WTC11 (cell line): ENCODE measurements around the gene VWA3B. TPM values are rescaled to one million over a fixed set of nuclear protein-coding genes. Genes with fewer than 3 reads are reported as not detected.
A peak's percentile ranks its signal among the peaks of the same experiment; 100 is the strongest.

Source experiments
- ATAC-seq: fragments of 200-7000 bp; cut with Tn5 transposase; 2 replicates; pipeline ENCODE4 v1.10.0; 2021; ENCODE audit warnings: mild to moderate bottlenecking, moderate library complexity
- CTCF ChIA-PET: fragments of 300-600 bp; sonication (Branson Sonifier 250); formaldehyde crosslinking; loops from one replicate; lab custom pipeline; 2021; ENCODE audit warnings: antibody characterized with exemption; lab: Charles Lee
- POLR2A ChIA-PET: fragments of 350-600 bp; sonication (Branson Sonifier 250); formaldehyde crosslinking; loops from one replicate; lab custom pipeline; 2021; ENCODE audit warnings: antibody characterized with exemption; lab: Charles Lee
- DNase-seq: peaks from one replicate; pipeline ENCODE4 v3.0.0; 2021; ENCODE audit warnings: low spot score
- H3K27ac Mint-ChIP-seq: 2 replicates; pipeline ENCODE4 v1.8.0; 2021; ENCODE audit warnings: mixed read lengths
- H3K27me3 Mint-ChIP-seq: 2 replicates; pipeline ENCODE4 v1.8.0; 2021; ENCODE audit warnings: low read depth, mild to moderate bottlenecking, moderate library complexity, mixed read lengths
- H3K36me3 Mint-ChIP-seq: 2 replicates; pipeline ENCODE4 v1.8.0; 2021; ENCODE audit warnings: mixed read lengths
- H3K4me1 Mint-ChIP-seq: 2 replicates; pipeline ENCODE4 v1.8.0; 2022; ENCODE audit warnings: mixed read lengths
- H3K4me3 Mint-ChIP-seq: 2 replicates; pipeline ENCODE4 v1.8.0; 2021; ENCODE audit warnings: mild to moderate bottlenecking, moderate library complexity, mixed read lengths
- H3K9me3 Mint-ChIP-seq: 2 replicates; pipeline ENCODE4 v1.8.0; 2021; ENCODE audit warnings: mixed read lengths
- AFF4 ChIP-seq: sonication (generic); formaldehyde crosslinking; IDR thresholded peaks from 2 replicates; pipeline ENCODE4 v1.8.1; 2023; ENCODE audit warnings: mild to moderate bottlenecking, missing genetic modification reagents, borderline replicate concordance
- ARID4B ChIP-seq: sonication (generic); formaldehyde crosslinking; IDR thresholded peaks from 2 replicates; pipeline ENCODE4 v1.8.0; 2023; ENCODE audit warnings: missing genetic modification reagents, mild to moderate bottlenecking, borderline replicate concordance
- ATF2 ChIP-seq: sonication (generic); formaldehyde crosslinking; IDR thresholded peaks from 2 replicates; pipeline ENCODE4 v1.8.1; 2022; ENCODE audit warnings: low read depth, missing genetic modification reagents, borderline replicate concordance
- CDX4 ChIP-seq: fragments of 250-450 bp; sonication (Bioruptor Pico); IDR thresholded peaks from 2 replicates; pipeline ENCODE4 v1.9.0; 2021; ENCODE audit warnings: moderate library complexity, mild to moderate bottlenecking, inconsistent platforms, borderline replicate concordance
- CREM ChIP-seq: sonication (generic); formaldehyde crosslinking; IDR thresholded peaks from 2 replicates; pipeline ENCODE4 v1.8.1; 2022; ENCODE audit warnings: mild to moderate bottlenecking, missing genetic modification reagents, moderate library complexity
- ELF4 ChIP-seq: sonication (generic); formaldehyde crosslinking; IDR thresholded peaks from 2 replicates; pipeline ENCODE4 v1.8.1; 2022; ENCODE audit warnings: low read depth, mild to moderate bottlenecking, moderate library complexity, missing genetic modification reagents
- ERG ChIP-seq: fragments of 250-450 bp; sonication (Bioruptor Pico); IDR thresholded peaks from 2 replicates; pipeline ENCODE4 v1.8.0; 2021; ENCODE audit warnings: mild to moderate bottlenecking
- ESRRA ChIP-seq: sonication (generic); formaldehyde crosslinking; IDR thresholded peaks from 2 replicates; pipeline ENCODE4 v1.8.1; 2022; ENCODE audit warnings: mild to moderate bottlenecking, missing genetic modification reagents, borderline replicate concordance
- ETV6 ChIP-seq: sonication (generic); formaldehyde crosslinking; IDR thresholded peaks from 2 replicates; pipeline ENCODE4 v1.8.1; 2022; ENCODE audit warnings: mild to moderate bottlenecking, missing genetic modification reagents
- GABPB1 ChIP-seq: sonication (generic); formaldehyde crosslinking; IDR thresholded peaks from 2 replicates; pipeline ENCODE4 v1.8.1; 2023; ENCODE audit warnings: mild to moderate bottlenecking, missing genetic modification reagents
- HMGA2 ChIP-seq: fragments of 250-450 bp; sonication (Bioruptor Pico); IDR thresholded peaks from 2 replicates; pipeline ENCODE4 v1.4.0; 2021; ENCODE audit warnings: mild to moderate bottlenecking, moderate library complexity
- JAZF1 ChIP-seq: fragments of 250-450 bp; sonication (Bioruptor Pico); IDR thresholded peaks from 2 replicates; pipeline ENCODE4 v1.9.0; 2021; ENCODE audit warnings: moderate library complexity, mild to moderate bottlenecking, inconsistent platforms
- KAT7 ChIP-seq: sonication (generic); formaldehyde crosslinking; IDR thresholded peaks from 2 replicates; pipeline ENCODE4 v1.8.1; 2023; ENCODE audit warnings: missing genetic modification reagents, mild to moderate bottlenecking, borderline replicate concordance
- MAX ChIP-seq: sonication (generic); formaldehyde crosslinking; IDR thresholded peaks from 2 replicates; pipeline ENCODE4 v1.8.0; 2022; ENCODE audit warnings: mild to moderate bottlenecking, missing genetic modification reagents
- TEAD1 ChIP-seq: sonication (generic); formaldehyde crosslinking; IDR thresholded peaks from 2 replicates; pipeline ENCODE4 v1.8.0; 2022; ENCODE audit warnings: mild to moderate bottlenecking, missing genetic modification reagents
- TEAD4 ChIP-seq: sonication (generic); formaldehyde crosslinking; IDR thresholded peaks from 2 replicates; pipeline ENCODE4 v1.8.0; 2022; ENCODE audit warnings: mild to moderate bottlenecking, missing genetic modification reagents
- ZNF121 ChIP-seq: sonication (generic); formaldehyde crosslinking; IDR thresholded peaks from 2 replicates; pipeline ENCODE4 v1.8.0; 2023; ENCODE audit warnings: missing genetic modification reagents
- ZNF423 ChIP-seq: fragments of 250-450 bp; sonication (Bioruptor Pico); IDR thresholded peaks from 2 replicates; pipeline ENCODE4 v2.1.2; 2022; ENCODE audit warnings: mild to moderate bottlenecking, moderate library complexity
- ZNF671 ChIP-seq: fragments of 250-450 bp; sonication (Bioruptor Pico); IDR thresholded peaks from 2 replicates; pipeline ENCODE4 v1.8.0; 2021; ENCODE audit warnings: mild to moderate bottlenecking
- total RNA-seq: library from RNA; stranded (reverse); gene quantifications from 3 replicates; pipeline ENCODE4 v1.2.3, GENCODE V29; 2021

The VWA3B gene
- total RNA-seq, 1 experiment from 2014 or later: not detected

- no peak for TF ChIP-seq KAT7 (CRISPR knock-in tag)
- no peak for TF ChIP-seq ZNF671 (CRISPR knock-in tag)
- TF ChIP-seq ETV6: no peak; the same call in 1 of the 2 replicates
- 0 out of 2 replicates have a peak, but pooled peaks have one; percentile 31 for TF ChIP-seq TEAD1 (CRISPR knock-in tag)
- TF ChIP-seq HMGA2 (CRISPR knock-in tag): no peak
- TF ChIP-seq JAZF1 (CRISPR knock-in tag): no peak
- TF ChIP-seq ATF2: no peak
- peak; percentile 67 for TF ChIP-seq MAX (CRISPR knock-in tag)
These were observed at the start of gene VWA3B (continued) for GRCh38 chr2:98086491-98087446.

GRCh38 chr2:98037206-98037605 lies 49.8 kb upstream of the VWA3B start:
- TF ChIP-seq TEAD4 (CRISPR knock-in tag) (no peak), GABPB1 (CRISPR knock-in tag) (no peak)
- Mint-ChIP-seq H3K36me3 (no peaks in the 10 kb centered on the region), H3K27ac (no peak overlapping the region), H3K4me1 (peaks cover 29% of the 10 kb centered on the region), H3K27me3 (no peaks in the 10 kb centered on the region), H3K4me3 (no peak overlapping the region), H3K9me3 (0 out of 2 replicates have a peak, but pooled peaks cover 5% of the 10 kb centered on the region)
- ATAC-seq: no peak
- ChIA-PET POLR2A (interaction anchor here (1.0 kb wide), 1 partner anchor 41 kb away, joined by 3 read pairs; no protein-coding TSS in a partner anchor), CTCF (interaction anchor here (0.9 to 1.4 kb wide), 5 partner anchors 9 to 263 kb away, joined by 3 to 5 read pairs (median 3); no protein-coding TSS in a partner anchor)
- no peak for DNase-seq

GRCh38 chr2:98037666-98038336 lies 49.2 kb upstream of the VWA3B start:
- no peaks in the 10 kb centered on the region for H3K27me3 Mint-ChIP-seq
- CTCF ChIA-PET: interaction anchor here (1.1 to 1.4 kb wide), 3 partner anchors 30 to 264 kb away, joined by 3 read pairs; no protein-coding TSS in a partner anchor
- TF ChIP-seq AFF4 (CRISPR knock-in tag) (no peak), ESRRA (CRISPR knock-in tag) (no peak), CREM (CRISPR knock-in tag) (no peak), ZNF121 (CRISPR knock-in tag) (no peak), ZNF423 (CRISPR knock-in tag) (0 out of 2 replicates have a peak, but pooled peaks have one; percentile 35), ARID4B (CRISPR knock-in tag) (no peak), CDX4 (no peak), ELF4 (CRISPR knock-in tag) (no peak), ERG (no peak)
- TF ChIP-seq, all 79 proteins: peak for 1
- POLR2A ChIA-PET: interaction anchor here (0.7 kb wide), 1 partner anchor 195 kb away, joined by 3 read pairs; no protein-coding TSS in a partner anchor
- ATAC-seq (no peak), DNase-seq (no peak)
- H3K9me3 Mint-ChIP-seq: 0 out of 2 replicates have a peak, but pooled peaks cover 5% of the 10 kb centered on the region
- H3K36me3 Mint-ChIP-seq: no peaks in the 10 kb centered on the region
- H3K4me3 Mint-ChIP-seq: no peak overlapping the region
- no peak overlapping the region for H3K27ac Mint-ChIP-seq
- H3K4me1 Mint-ChIP-seq: peaks cover 33% of the 10 kb centered on the region
